MCF 10A (cell line): ENCODE results near the gene MYH16. TPM values are rescaled to one million over a fixed set of nuclear protein-coding genes. Genes with fewer than 3 reads are reported as not detected.
"Not testable (repeated sequence)": the region's sequence is repeated elsewhere in the genome, so short reads cannot be mapped to it uniquely, and the experiment has no call there.

Experiments used
- BruUV-seq: library from RNA; stranded (reverse); fragments of 400-500 nt; replicated peaks from 2 replicates; lab custom pipeline; 2021; lab: Mats Ljungman, UMichigan
- CTCF ChIA-PET: fragments of 300-600 bp; sonication (Branson Sonifier 250); formaldehyde crosslinking; extraction: SDS; loops from one replicate; lab custom pipeline; 2021; ENCODE audit warnings: antibody characterized with exemption, inconsistent platforms; lab: Yijun Ruan, JAX
- POLR2A ChIA-PET: fragments of 300-600, 350-650 bp; sonication (Branson Sonifier 250); formaldehyde crosslinking; extraction: SDS; loops from one replicate; lab custom pipeline; 2020; ENCODE audit warnings: antibody characterized with exemption, inconsistent platforms; lab: Yijun Ruan, JAX
- DNase-seq: peaks from one replicate; pipeline ENCODE4 v3.0.0-alpha.2; 2018; ENCODE audit not compliant: unreplicated experiment
- H3K27ac Mint-ChIP-seq: one replicate; pipeline ENCODE4 v1.8.0; 2022; ENCODE audit warnings: mild to moderate bottlenecking, low read depth, mixed read lengths; ENCODE audit not compliant: unreplicated experiment
- H3K27me3 Mint-ChIP-seq: one replicate; pipeline ENCODE4 v1.8.0; 2022; ENCODE audit warnings: mixed read lengths; ENCODE audit not compliant: insufficient read depth, unreplicated experiment
- H3K36me3 Mint-ChIP-seq: one replicate; pipeline ENCODE4 v1.8.0; 2022; ENCODE audit warnings: mild to moderate bottlenecking, moderate library complexity, mixed read lengths; ENCODE audit not compliant: insufficient read depth, unreplicated experiment
- H3K4me1 Mint-ChIP-seq: one replicate; pipeline ENCODE4 v1.8.0; 2022; ENCODE audit warnings: mixed read lengths; ENCODE audit not compliant: insufficient read depth, unreplicated experiment
- H3K4me3 Mint-ChIP-seq: one replicate; pipeline ENCODE4 v1.8.0; 2022; ENCODE audit warnings: mild to moderate bottlenecking, moderate library complexity, mixed read lengths; ENCODE audit not compliant: unreplicated experiment
- H3K9me3 Mint-ChIP-seq: one replicate; pipeline ENCODE4 v1.8.0; 2022; ENCODE audit warnings: mixed read lengths; ENCODE audit not compliant: unreplicated experiment
- CTCF ChIP-seq: fragments of 200-600 bp; IDR thresholded peaks from one replicate; pipeline ENCODE4 v1.8.0; 2022; ENCODE audit warnings: antibody characterized with exemption, mild to moderate bottlenecking; ENCODE audit not compliant: unreplicated experiment
- intact Hi-C: fragments of 100-400 bp; cut with micrococcal nuclease; formaldehyde crosslinking; loops from 2 replicates; pipeline ENCODE4 v1.14.1; 2022
- total RNA-seq: library from RNA; stranded (reverse); gene quantifications from 2 replicates; pipeline ENCODE4 v1.2.3, GENCODE V29; 2022

MYH16 gene
- total RNA-seq, 1 experiment from 2014 or later, result 0.33 TPM

- no peak for TF ChIP-seq CTCF
- CTCF ChIA-PET, result interaction anchor here (0.6 to 1.2 kb wide), 3 partner anchors 15 to 145 kb away, joined by 3 to 4 read pairs (median 3); partner anchors contain the start of gene SMURF1
- POLR2A ChIA-PET, result no interaction called here
- no peaks in the 10 kb centered on the region for H3K9me3 Mint-ChIP-seq
- no peak overlapping the region for H3K27ac Mint-ChIP-seq
- no peaks in the 10 kb centered on the region for H3K27me3 Mint-ChIP-seq
- intact Hi-C loops, result no loop called here
- no TSS peak for BruUV-seq
- H3K4me3 Mint-ChIP-seq, result no peak overlapping the region
- H3K4me1 Mint-ChIP-seq, result no peaks in the 10 kb centered on the region
- H3K36me3 Mint-ChIP-seq, result no peaks in the 10 kb centered on the region
- no peak for DNase-seq
These were observed 16.5 kb downstream of the MYH16 start for GRCh38 chr7:99289185-99289584.

DNA sequence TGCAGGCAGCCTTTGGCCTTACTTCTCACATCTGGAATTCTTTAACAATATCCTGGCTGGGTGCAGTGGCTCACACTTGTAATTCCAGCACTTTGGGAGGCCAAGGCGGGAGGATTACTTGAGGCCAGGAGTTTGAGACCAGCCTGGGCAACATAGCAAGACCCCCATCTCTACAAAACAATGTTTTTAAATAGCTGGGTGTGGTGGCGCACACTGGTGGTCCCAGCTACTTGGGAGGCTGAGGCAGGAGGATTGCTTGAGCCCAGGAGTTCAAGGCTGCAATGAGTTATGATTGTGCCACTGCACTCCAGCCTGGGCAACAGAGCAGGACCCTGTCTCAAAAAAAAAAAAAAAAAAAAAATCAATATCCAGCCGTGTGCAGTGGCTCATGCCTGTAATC, 17.5 kb downstream of the MYH16 start:
- BruUV-seq, H3K4me3 Mint-ChIP-seq, POLR2A ChIA-PET, H3K4me1 Mint-ChIP-seq, intact Hi-C loops, H3K36me3 Mint-ChIP-seq, H3K27ac Mint-ChIP-seq, DNase-seq, H3K27me3 Mint-ChIP-seq, H3K9me3 Mint-ChIP-seq: not testable (repeated sequence)
- CTCF ChIA-PET, result interaction anchor here (1.2 kb wide), 1 partner anchor 16 kb away, joined by 3 read pairs; no protein-coding TSS in a partner anchor

- no peak overlapping the region for H3K4me3 Mint-ChIP-seq
- H3K27ac Mint-ChIP-seq, result no peak overlapping the region
- CTCF ChIA-PET, result interaction anchor here (1.2 kb wide), 1 partner anchor 17 kb away, joined by 4 read pairs; no protein-coding TSS in a partner anchor
- no peaks in the 10 kb centered on the region for H3K27me3 Mint-ChIP-seq
- POLR2A ChIA-PET, result interaction anchor here (0.6 to 0.7 kb wide), 2 partner anchors 34 to 289 kb away, joined by 3 to 5 read pairs; partner anchors contain the start of gene ARPC1A
- no peaks in the 10 kb centered on the region for H3K36me3 Mint-ChIP-seq
- H3K9me3 Mint-ChIP-seq, result no peaks in the 10 kb centered on the region
- TF ChIP-seq CTCF, result no peak
- no TSS peak for BruUV-seq
- no peak for DNase-seq
- intact Hi-C loops, result no loop called here
- no peaks in the 10 kb centered on the region for H3K4me1 Mint-ChIP-seq
These were observed 18.5 kb downstream of the MYH16 start for GRCh38 chr7:99290980-99291607.

- ChIA-PET CTCF (interaction anchor here (0.6 to 0.7 kb wide), 3 partner anchors 21 to 500 kb away, joined by 3 read pairs; no protein-coding TSS in a partner anchor), POLR2A (interaction anchor here (0.7 kb wide), 1 partner anchor 33 kb away, joined by 3 read pairs; the partner anchor contains the start of gene ARPC1A)
- no TSS peak for BruUV-seq
- H3K9me3 Mint-ChIP-seq, result no peaks in the 10 kb centered on the region
- H3K4me3 Mint-ChIP-seq, result no peak overlapping the region
- DNase-seq, result no peak
- intact Hi-C loops, result no loop called here
- no peaks in the 10 kb centered on the region for H3K36me3 Mint-ChIP-seq
- no peaks in the 10 kb centered on the region for H3K4me1 Mint-ChIP-seq
- TF ChIP-seq CTCF, result no peak
- no peaks in the 10 kb centered on the region for H3K27me3 Mint-ChIP-seq
- no peak overlapping the region for H3K27ac Mint-ChIP-seq
These were observed 19.5 kb downstream of the MYH16 start for GRCh38 chr7:99292127-99292526.
